NCI-H748 treated with DMSO at 0.1 percent for 48 hours (cell line): ENCODE results near the gene KCNT1.

Experiments used
- DNase-seq: peaks from one replicate; lab custom pipeline; 2025; lab: John Stamatoyannopoulos, UW

KCNT1 gene

DNA sequence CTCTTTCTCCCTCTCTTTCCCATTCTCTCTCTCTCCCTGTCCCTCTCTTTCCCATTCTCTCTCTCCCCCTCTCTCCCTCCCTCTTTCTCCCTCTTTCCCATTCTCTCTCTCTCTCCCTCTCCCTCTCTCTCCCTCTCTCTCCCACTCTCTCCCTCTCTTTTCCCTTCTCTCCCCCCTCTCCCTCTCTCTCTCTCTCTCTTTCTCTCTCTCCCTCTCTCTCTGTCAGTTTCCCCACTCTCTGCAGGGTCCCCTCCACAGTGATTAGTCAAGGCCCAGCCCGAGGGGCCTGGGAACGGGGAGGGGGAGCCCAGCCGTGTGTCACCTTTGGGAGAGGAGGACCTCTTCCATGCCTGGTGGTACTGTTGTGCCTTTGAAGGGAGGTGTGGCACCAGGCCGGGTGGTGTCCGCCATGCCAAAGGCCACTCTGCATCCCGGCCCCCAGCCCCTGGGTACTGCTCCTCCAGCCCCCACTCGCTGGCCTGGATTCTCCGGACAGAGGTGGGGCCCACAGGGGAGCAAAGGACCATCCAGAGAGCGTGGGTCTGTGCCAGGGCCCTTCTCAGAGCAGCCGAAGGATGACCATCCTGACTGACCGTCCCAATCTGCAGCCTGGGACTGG is 25.4 kb downstream of the KCNT1 start:
- no peak for DNase-seq

DNA sequence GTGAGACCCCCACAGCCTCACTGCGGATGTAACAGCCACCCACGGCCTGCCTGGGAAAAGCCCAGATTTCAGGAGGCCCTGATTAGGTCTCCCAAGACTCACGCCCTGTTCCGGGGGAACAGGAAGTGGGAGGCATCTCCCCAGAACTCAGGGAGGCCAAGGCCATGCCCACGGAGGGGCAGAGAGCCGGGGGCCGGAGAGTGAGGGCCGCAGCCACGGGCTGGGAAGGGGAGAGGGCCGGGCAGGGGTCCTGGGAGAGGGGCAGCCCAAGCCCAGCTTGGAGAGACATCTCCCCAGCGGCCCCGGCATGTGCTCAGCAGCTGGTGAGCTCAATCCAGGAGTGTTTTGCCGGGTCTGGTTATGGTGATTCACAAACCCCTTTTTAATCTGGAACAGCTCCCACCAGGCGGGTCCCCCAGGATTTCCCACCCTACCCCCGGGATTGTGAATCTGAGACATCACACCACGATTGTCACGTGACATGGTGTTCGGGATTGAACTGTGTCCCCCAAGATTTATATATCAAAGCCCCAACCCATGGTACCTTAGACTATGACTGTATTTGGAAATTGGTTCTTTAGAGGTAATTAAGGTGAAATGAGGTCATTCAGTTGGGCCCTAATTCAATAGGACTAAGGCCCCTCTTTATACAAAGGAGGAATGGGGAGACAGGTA is 26.6 kb downstream of the KCNT1 start:
- DNase-seq = no peak

DNA sequence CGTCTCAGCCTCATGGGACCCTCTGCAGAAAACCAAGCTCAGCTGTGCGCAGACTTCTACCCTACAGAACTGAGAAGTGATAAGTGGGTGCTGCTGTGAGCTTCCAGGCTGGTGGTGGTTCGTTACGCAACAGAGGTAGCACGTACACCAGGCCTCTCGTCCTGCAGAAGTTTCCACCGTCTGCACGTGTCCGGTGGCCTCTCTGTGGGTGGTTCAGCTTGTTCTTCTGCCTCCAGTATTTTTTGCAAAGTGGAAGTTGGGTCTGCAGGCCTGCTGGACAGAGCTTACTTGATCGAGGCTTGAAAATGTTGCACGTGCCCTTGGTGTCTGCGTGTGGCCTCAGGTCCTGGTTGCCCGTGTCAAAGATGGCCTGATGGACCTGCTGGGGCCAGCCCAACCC is 27.5 kb downstream of the KCNT1 start:
- no peak for DNase-seq

DNA sequence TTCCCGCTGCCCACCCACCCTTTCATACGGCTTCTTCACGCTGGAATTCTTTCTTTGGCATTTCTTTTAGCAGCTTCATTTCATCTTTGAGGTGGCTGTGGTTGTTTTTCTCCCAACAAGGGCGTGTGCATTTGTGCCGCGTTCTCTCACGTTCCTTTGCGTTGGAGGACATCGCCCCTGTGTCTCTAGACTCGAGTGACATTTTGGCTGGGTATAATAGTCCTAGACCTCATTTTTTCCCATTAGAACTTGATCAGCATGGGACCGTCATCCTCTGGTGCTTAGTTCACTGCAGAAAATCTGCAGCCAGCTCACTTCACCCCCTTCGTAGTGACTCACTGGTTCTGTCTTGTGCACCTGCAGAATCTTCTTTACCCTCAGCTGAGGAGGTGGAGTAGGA is 29.5 kb downstream of the KCNT1 start:
- no peak for DNase-seq

DNA sequence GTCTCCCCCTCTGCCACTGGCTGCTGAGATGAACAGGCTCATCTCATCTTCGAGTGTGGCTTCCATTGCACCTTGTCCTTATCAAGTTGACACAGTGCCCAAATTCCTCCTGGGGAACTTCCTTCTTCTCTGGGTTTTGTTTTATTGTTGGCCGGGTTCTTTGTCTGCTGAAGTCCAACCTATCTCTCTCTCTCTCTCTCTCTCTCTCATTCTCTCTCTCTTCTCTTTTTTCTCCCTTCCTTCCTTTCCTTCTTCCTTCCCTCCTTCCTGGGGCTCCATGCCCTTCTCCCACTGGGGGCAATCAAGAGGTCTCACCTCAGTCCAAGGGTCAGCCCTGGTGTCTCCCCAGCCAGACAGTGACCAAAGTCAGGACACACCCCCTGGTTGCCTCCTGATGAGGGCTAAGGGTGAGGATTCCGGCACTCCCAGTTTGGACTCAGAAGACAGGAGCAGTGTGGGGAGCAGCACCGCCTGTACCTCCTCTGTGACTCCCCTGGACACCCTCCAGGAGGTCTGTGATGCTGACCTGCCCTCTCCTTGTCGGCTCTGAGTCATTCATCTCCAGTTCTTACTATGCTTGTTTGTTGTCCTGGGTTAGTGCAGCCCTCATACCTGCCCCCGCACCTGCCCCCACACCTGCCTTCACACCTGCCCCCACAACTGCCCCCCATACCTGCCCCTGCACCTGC is 30.7 kb downstream of the KCNT1 start:
- DNase-seq = no peak

DNA sequence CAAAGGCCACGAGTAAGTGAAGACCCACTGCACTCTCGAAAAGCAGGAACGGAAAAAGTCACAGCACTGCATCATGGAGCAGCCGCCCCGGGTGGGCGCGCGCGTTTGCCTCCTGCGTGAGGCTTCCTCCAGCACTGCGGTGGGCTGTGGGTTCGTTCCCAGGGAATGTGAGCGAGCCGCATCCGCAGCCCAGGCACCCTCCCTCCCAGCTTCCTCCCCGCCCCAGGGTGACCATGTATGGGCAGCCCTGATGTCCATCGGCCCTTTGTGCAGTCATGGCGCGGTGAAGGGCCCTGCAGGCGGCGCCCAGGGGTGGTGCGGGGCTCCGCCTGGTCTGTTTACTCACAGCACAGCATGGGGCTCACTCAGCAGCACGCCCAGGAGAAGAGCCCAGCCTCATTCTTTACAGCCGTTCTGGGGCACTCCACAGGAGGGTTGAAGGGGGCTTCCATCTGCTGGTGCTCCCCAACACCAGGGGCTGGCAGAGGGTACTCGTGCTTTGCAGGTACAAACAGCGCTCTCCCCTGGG is 32.7 kb downstream of the KCNT1 start:
- DNase-seq = no peak

DNA sequence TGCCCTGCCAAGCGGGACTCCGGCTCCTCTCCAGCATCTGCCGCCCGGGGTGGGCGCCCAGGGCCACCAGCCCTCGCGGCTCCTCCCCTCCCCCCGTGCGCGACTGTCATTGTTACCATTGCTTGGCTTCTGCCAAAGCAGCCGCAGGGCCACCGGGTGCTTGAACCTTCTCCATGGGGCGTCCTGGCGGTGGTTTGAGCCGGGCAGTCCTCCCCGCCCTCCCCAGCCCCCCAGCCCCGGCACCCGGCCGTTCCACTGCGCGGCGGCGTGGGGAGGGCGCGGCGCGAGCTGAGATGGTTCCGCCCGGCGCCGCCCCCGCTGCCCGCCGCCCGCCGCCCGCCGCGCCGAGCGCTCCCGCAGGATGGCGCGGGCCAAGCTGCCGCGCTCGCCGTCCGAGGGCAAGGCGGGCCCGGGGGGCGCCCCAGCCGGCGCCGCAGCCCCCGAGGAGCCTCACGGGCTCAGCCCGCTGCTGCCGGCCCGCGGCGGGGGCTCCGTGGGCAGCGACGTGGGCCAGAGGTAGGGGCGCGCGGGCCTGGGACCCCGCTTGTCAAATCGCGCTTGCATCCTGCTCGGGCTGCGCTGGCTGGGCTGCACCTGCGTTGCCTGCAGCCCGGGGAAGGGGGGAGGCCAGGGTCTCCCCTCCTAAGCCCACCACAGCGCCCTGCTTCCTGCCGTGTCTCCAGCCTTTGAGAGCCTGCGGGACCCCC is 34.4 kb downstream of the KCNT1 start:
- no peak for DNase-seq

DNA sequence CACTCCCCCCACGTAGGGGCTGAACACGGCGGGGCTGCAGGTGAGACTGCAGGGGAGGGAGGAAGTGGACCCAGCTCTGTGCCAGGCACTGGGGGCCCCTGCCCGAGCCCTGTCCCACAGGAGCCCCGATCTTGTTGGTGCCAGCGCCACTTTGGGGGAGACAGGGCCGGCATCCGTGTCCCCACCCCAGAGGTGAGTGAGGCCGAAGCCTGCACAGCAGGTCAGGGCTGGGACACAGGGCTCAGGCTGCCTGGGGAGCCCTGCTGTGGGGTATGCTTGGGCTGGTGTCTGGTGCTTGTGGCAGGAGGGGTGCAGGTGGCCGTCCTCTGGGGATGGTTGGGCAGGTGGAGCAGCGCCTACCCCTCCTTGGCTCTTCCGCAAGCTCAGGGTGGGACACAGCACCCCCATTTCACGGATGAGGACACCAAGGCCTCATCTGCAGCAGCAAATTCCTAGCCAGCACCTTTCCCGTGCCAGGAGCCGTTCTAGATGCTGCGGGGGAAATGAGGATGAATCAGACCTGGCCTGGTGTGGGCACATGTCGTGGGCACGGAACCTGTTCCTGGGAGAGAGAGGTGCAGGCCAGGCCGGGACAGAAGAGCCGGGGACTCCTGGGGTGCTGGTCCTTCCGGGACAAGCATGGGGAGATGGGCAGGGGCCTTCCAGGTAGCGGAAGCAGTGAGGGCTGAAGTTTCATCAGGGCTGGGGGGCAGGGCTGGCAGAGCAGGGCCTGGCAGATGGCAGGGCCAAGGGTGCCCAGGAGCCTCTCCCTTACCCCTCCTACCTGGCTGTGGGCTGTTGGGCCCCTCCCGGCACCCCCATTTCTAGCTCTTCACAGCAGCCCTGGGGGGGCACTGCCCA is 35.2 kb downstream of the KCNT1 start:
- DNase-seq = no peak

DNA sequence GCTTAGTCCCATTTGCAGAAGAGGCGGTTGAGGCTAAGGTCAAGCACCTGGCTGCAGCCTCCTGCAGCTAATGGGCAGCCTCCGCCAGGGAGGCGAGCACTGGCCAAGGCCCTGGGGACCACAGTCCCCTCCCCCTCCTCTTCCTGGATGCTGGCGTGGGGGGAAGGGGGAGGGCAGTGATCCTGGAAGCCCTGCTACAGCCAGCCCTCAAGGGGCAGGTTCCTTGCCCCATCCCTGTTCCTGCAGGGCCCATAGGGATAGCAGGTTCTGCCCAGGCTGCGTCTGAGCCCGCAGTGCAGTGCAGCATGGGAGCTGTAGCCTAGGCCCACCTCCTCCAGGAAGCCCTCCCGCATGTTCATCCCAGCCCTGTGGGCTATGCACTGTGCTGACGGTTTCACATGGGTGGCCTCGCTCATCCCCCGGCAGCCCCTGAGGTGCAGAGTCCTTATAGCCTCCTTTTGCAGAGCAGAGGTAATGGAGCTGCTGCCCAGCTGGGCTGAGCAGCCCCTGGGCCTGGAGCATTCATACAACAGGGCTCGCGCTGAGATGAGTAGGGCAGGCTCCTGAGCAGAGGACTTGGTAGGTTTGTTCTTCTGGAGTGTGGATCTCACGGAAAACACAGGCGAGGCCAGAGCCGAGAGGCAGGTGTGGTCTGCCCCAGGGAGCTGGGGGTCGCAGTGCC is 36.0 kb downstream of the KCNT1 start:
- no peak for DNase-seq

DNA sequence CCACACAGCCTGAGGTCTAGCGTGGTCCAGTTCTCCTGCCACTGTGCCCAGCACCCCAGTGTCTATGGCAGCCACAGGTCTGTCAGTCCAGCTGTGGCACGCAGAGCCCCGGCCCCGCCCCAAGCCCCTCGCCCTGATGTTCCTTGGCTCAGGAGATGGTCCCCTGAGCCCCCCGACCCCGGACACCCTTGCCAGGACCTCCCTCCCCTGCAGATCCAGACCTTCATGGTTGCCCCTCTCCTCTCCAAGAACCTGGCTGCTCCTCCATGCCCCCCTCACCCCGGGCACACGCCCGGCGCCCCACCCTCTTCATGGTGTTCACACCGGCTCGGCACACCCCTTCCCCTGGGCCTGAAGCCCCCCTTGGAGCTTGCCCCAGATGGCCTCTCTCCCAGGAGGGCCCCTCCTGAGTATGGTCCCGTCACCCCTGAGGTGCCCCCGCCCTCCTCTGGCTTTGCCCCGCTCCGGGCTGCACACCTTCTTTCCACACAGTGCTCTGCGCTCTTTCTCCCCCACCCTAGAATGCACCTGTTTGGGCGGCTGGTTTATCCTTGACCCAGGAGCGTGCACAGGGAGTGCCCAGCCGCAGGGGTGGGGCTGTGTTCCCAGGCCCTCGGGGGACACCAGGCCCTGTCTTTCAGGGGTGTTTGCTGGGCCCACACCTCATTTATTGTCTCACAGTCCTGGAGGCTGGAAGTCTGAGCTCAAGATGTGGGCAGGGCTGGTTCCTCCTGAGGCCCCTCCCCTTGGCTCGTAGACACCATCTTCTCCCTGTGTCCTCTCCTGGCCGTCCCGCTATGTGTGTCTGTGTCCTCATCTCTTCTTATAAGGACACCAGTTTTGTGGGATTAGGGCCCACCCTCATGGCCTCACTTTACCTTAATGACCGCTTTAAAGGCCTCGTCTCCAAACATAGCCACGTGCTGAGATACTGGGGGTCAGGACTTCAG is 37.6 kb downstream of the KCNT1 start:
- DNase-seq = no peak

DNA sequence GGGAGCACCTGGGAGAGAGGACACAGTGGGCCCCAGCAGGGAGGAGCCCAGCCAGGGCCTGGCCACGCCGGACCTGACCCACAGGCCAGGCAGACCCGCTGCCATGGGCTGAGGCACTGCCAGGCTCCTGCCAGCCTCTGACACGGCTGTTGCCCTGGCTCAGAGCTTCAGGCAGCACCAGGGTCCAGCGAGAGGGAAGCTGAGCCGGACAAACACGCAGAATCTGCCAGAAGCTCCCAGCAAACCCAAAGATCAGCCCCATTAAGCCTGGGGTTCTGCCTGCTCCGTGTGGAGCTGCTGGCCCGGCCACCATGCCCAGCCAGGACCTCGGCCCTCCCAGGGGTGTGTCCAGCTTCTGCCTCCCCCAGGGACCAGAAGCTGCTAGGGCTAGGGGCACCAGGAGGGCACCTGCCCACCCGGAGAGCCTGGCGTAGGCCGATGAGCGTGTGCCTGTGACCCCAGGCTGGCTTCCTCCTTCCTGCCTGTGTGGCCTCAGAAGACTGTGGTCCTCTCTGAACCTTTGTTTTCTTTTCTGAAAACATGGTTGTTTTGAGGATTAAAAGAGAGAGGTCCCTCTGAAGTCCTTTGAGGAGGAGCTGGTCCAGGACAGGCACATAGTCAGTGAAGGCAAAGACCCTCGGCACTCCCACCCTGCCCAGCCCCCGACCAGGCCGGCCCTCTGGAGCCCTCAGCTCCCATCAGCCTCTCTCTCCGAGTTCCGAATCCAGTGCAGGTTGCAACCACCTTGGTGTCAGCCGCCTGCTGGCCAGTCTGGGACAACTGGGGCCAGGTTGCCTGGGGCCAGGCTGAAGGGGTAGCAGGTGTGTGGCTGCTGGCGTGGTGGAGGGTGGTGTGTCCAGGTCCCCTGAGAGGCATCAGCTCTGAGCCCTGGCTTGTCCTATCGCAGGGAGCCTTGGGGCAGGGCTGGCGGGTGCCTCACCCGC is 39.6 kb downstream of the KCNT1 start:
- DNase-seq = no peak

DNA sequence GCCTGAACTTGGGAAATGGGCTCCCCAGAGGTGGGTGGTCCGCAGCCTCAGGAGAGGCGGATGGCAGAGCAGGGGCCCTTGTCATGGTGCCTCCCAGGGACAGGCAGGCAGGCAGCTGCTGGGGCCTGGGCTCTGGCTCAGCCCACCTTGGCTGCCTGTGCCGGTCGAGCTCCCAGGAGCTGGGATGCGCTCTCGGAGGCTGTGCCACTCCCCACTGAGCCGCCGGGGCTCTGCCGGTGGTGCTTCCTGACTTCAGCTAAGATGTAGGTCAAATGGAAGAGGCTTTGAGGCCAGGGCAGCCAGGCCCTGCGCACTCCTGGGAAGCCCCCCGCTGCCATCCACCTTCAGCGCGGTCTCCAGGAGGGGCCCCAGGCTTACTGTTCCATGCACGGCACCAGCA is 41.0 kb downstream of the KCNT1 start:
- DNase-seq = no peak

DNA sequence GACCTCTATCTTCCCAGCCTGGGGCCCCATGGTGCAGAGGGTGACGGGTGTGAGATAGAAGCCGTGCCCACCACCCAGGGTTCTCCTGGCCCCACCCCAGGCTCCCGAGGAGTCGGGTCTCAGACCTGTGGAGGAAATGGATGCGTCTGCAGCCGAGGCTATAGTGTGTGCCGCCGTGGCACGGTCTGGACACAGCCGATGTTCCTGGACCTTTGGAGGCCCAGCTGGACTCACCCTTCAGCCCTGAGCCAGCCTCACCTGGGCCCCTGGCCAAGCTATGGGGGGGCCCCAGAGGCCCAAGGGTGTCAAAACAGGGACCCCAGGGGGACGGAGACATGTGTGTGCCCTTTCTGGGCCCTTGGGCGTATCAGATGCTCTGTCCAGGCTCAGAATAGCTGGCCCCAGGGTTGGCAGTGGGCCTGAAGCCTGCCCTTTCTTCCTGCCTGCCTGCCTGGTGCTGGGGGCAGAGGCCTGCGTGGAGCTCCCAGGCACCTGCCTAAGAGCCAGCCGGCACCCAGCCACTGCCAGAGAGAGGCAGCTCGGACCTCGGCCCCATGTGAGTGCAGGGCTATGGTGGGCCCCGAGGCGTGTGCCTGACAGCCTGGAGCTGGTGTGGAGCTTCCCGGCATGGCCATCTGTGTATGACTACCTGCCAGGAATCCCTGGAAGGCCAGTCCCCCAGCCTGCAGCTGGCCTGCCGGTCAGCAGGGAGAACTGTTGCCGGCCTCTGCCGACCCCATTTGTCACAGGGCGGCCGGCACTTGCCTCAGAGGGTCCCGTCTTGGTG is 41.8 kb downstream of the KCNT1 start:
- no peak for DNase-seq

DNA sequence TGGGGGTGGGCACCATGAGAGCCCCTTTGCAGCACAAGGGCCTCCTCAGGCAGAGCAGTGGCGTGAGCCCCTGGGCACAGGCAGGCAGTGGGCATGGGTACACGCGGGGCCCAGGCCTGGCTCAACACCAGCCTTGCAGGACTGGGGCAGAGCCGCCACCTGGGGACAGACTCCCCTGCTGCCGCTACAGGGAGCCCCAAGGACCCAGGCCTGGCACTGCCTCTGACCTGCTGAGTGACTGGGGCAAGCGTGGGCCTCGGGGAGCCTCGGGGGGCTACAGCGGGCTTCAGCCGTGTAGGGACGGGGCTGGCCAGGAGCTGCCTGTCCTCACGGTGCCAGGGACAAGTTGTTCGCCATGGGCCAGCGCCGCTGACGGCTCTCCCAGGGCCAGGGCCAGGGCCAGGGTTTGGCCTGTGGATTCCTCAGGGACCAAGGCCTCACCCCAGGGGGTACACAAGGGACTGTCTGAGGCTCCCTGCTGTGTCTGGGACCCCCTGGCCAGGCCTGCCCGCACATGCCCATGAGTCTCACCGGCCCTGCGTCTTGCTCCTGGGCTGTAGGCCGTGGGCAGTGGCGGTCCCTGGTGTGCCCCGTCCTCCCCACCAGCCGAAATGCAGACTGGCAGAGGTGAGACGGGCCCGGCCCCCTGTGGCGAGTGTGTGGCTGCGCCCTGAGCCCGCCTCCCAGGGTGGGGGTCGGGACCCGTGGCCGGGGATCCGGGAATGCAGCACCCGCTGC is 42.5 kb downstream of the KCNT1 start:
- no peak for DNase-seq

DNA sequence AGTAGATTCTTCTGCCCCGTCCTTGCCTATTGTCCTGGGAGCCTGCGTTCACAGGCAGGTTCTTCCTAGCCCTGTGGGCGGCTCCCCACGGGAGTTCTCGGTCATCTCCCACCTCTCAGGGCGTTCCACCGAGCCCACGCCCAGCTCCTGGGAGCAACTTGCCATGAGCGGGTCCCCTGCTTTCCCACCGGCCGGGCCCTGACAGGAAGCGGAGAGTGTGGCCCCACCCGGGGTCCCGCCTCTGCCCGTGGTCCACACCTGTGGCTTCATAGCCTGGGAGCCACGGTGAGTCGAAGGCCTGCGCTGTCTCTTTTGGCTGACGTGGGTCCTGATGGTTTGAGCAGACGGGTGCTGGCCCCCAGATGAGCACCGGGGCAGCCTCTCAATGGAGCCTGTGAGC is 43.2 kb downstream of the KCNT1 start:
- no peak for DNase-seq

DNA sequence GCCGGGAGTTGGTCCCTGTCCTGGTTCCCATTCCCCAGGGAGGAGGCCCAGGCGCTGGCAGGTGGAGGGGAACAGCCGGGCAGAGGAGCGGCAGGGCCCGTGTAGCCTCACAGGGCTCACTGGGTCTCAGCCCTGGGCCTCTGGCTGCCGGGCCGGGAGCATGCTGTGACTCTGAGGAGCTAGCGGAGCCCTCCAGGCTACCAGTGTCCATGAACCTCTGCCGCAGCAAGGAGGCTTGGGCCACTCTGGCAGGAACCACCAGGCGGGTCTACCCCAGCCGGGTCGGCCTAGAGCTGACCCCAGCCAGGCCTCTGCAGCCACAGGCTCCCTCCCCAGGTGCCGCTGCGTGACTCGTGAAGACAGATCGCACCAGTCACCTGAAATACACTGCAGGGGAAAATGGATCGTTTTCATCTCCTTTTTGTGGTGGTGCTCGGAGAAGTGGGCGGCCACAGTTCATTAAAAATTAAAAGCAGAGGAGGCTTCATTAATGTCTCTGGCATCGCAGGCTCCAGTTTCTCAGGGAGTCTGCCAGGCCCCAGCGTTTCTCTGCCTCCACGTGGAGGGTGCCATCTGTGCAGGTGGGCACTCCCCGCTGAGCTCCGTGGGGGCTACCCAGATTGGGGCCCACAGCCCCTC is 43.8 kb downstream of the KCNT1 start:
- DNase-seq = no peak

DNA sequence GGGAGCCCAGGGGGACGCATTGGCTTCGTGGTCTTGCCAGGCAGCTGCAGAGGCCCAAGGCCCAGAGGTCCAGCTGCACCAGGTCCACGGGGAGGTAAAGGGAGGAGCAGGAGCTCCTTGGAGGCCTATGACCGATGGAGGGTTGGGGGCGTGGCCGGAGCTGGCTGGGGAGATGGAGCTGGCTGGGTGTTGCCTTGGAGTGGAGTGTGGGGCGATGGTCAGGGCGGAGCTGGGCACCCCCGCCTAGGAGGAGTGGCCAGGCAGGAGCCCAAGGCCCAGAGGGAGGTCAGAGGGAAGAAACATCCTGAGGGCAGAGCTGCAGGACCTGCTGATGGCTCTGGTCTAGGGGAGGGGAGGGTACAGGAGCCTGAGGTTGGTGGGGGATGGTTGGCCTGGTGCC is 44.6 kb downstream of the KCNT1 start:
- no peak for DNase-seq
